HL-60 (cell line): ENCODE results near the gene MEX3C.

Experiments
- DNase-seq, 2 experiments: peaks; one replicate each; pipeline ENCODE4 v3.0.0-alpha.2; 2010 to 2020; ENCODE audit warnings: low read depth in 1 of 2, low spot score in 1 of 2
- H3K27ac ChIP-seq: fragments of 250-450 bp; sonication (Bioruptor Pico); replicated peaks from 2 replicates; pipeline ENCODE4 v1.5.1; 2020; ENCODE audit warnings: mild to moderate bottlenecking, moderate library complexity
- H3K27me3 ChIP-seq: fragments of 250-450 bp; sonication (Bioruptor Pico); 2 replicates; pipeline ENCODE4 v1.5.1; 2021; ENCODE audit warnings: mild to moderate bottlenecking, moderate library complexity; ENCODE audit not compliant: insufficient read depth, poor library complexity, severe bottlenecking
- H3K4me3 ChIP-seq: replicated peaks from 2 replicates; pipeline ENCODE4 v1.5.1; 2011; ENCODE audit warnings: mild to moderate bottlenecking, control low read depth, low read length; ENCODE audit not compliant: insufficient read depth
- GABPA ChIP-seq: IDR thresholded peaks from 2 replicates; pipeline ENCODE4 v1.6.1; 2012; ENCODE audit warnings: low read depth
- POLR2AphosphoS5 ChIP-seq: IDR thresholded peaks from 2 replicates; pipeline ENCODE4 v1.6.1; 2012; ENCODE audit warnings: low read depth
- REST ChIP-seq: IDR thresholded peaks from 2 replicates; pipeline ENCODE4 v1.6.1; 2012; ENCODE audit warnings: low read depth; ENCODE audit not compliant: insufficient replicate concordance
- SPI1 ChIP-seq: IDR thresholded peaks from 2 replicates; pipeline ENCODE4 v1.6.1; 2012; ENCODE audit warnings: low read depth, mild to moderate bottlenecking, borderline replicate concordance
- TF ChIP-seq, protein P1 (sequence below): IDR thresholded peaks from one replicate; pipeline ENCODE4 v1.5.1; 2011; ENCODE audit warnings: low read length, control low read depth, inconsistent platforms; ENCODE audit not compliant: insufficient read depth

Gene MEX3C

DNA sequence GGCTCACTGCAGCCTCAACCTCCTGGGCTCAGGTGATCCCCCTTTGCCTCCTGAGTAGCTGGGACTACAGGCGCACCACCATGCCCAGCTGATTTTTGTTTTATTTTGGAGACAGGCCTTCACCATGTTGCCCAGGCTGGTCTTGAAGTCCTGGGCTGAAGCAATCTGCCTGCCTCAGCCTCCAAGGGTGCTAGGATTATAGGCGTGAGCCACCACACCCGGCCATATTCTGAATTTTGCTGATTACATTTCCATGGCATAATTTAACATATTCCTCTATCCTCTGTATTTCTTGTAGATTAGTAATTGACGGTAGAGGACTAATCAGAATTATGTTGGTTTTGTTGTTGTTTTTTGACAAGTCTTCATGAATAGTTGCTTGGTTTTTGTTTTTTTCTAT lies 50.6 kb downstream of the MEX3C start:
- H3K4me3 ChIP-seq = no peak overlapping the region
- no peak for DNase-seq
- no peaks in the 10 kb centered on the region for H3K27me3 ChIP-seq
- TF ChIP-seq REST = no peak
- no peak for TF ChIP-seq POLR2AphosphoS5
- TF ChIP-seq GABPA = no peak
- TF ChIP-seq, protein P1, sequence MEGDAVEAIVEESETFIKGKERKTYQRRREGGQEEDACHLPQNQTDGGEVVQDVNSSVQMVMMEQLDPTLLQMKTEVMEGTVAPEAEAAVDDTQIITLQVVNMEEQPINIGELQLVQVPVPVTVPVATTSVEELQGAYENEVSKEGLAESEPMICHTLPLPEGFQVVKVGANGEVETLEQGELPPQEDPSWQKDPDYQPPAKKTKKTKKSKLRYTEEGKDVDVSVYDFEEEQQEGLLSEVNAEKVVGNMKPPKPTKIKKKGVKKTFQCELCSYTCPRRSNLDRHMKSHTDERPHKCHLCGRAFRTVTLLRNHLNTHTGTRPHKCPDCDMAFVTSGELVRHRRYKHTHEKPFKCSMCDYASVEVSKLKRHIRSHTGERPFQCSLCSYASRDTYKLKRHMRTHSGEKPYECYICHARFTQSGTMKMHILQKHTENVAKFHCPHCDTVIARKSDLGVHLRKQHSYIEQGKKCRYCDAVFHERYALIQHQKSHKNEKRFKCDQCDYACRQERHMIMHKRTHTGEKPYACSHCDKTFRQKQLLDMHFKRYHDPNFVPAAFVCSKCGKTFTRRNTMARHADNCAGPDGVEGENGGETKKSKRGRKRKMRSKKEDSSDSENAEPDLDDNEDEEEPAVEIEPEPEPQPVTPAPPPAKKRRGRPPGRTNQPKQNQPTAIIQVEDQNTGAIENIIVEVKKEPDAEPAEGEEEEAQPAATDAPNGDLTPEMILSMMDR = no peak
- TF ChIP-seq SPI1 = no peak
- H3K27ac ChIP-seq = no peak overlapping the region

- Histone ChIP-seq H3K27ac (no peak overlapping the region), H3K27me3 (no peaks in the 10 kb centered on the region), H3K4me3 (no peak overlapping the region)
- no peak for DNase-seq
- TF ChIP-seq, protein P1 = no peak
- TF ChIP-seq POLR2AphosphoS5 = no peak
- no peak for TF ChIP-seq REST
- TF ChIP-seq SPI1 = no peak
- TF ChIP-seq GABPA = no peak
Measured at GRCh38 chr18:51138936-51139335, 58.5 kb downstream of the MEX3C start.

DNA sequence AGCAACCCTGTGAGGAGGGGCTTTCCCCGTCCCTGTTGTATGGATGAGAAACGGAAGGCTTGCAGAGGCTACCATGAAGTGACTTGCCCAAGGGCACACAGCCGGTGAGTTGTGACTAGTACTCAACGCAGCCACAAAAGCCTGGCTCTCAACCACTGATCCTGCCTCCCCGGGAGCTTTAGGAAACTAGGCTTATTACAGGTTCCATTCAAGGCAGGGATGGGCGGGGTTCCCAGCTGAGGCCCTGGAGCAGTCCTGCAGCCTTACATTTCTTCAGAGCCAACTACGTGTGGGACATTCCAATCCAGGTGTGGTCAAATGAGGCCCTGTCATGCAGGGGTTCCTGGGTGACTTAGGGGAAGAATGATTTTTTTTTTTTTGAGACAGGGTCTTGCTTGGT lies 59.6 kb downstream of the MEX3C start:
- Histone ChIP-seq H3K27me3 (no peaks in the 10 kb centered on the region), H3K4me3 (no peak overlapping the region), H3K27ac (no peak overlapping the region)
- no peak for DNase-seq
- no peak for TF ChIP-seq GABPA
- TF ChIP-seq, protein P1 = no peak
- no peak for TF ChIP-seq REST
- TF ChIP-seq SPI1 = no peak
- no peak for TF ChIP-seq POLR2AphosphoS5
